Measurements from ENCODE around the gene ROBO1. TPM values are rescaled to one million over a fixed set of nuclear protein-coding genes. Genes with fewer than 3 reads are reported as not detected.

Gene ROBO1
- total and polyA plus RNA-seq, 4 donors = 1.0 to 30.3 (median 3.9) TPM

DNA sequence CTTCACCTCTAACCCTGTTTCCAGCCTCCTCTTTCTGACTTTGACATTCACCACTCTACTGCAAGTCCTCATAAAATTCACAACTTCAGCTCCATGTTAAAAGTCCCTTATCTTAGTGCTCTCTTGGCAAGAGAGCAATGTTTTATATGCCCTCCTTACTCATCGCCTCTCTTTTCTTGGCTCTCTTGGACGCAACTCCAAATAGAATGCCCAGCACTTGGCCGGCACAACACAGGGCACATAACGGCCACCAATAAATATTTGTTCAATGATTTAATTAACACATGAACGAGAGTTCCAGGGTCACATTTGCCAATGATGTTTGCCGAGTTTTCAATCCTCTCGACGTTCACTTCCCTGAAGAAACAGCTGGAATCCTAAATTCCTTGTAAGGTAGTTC is 401.4 kb downstream of the ROBO1 start:
- H3K36me3 ChIP-seq (ENCODE audit: control insufficient read depth in 4 of 4, insufficient read depth in 3 of 4, low read depth in 1 of 4, low read length in 3 of 4) = no peaks in the 10 kb centered on the region
- DNase-seq (ENCODE audit: low spot score) = no peak
- H3K27ac ChIP-seq (ENCODE audit: low read depth in 1 of 2, low read length in 2 of 2) = no peak overlapping the region
- peaks cover 0 to 4% (median 0%) of the 10 kb centered on the region in 4 donors for H3K27me3 ChIP-seq (ENCODE audit: control insufficient read depth in 4 of 4, insufficient read depth in 4 of 4, low read length in 3 of 4)
- peaks cover 0 to 3% (median 0%) of the 10 kb centered on the region in 4 donors for H3K4me1 ChIP-seq (ENCODE audit: control insufficient read depth in 4 of 4, insufficient read depth in 4 of 4, low read length in 3 of 4)
- WGBS = 32% methylated on average over 8 of the region's 8 CpGs
- no peak for TF ChIP-seq TAF1 (conservative IDR thresholded peaks at IDR 0.05)
- no peak for TF ChIP-seq FOXA2 (IDR thresholded peaks at IDR 0.05)
- no peak for TF ChIP-seq REST (IDR thresholded peaks at IDR 0.05)
- no peak for TF ChIP-seq JUND (IDR thresholded peaks at IDR 0.05)
- TF ChIP-seq, protein P1, sequence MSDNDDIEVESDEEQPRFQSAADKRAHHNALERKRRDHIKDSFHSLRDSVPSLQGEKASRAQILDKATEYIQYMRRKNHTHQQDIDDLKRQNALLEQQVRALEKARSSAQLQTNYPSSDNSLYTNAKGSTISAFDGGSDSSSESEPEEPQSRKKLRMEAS (IDR thresholded peaks at IDR 0.05) = no peak
- no peak for TF ChIP-seq HNF4A (conservative IDR thresholded peaks at IDR 0.05)
- no peak for TF ChIP-seq RAD21 (IDR thresholded peaks at IDR 0.05)
- no peak for TF ChIP-seq NR2F2 (IDR thresholded peaks at IDR 0.05)
- TF ChIP-seq ATF3 (IDR thresholded peaks at IDR 0.05) = no peak
- no peak for TF ChIP-seq HNF4G (IDR thresholded peaks at IDR 0.05)
- TF ChIP-seq RXRA (IDR thresholded peaks at IDR 0.05) = no peak
- TF ChIP-seq SP1 (IDR thresholded peaks at IDR 0.05) = no peak
- TF ChIP-seq EGR1 (IDR thresholded peaks at IDR 0.05; ENCODE audit: low read depth in 2 of 2) = no peak
- no peak for TF ChIP-seq FOXA1 (IDR thresholded peaks at IDR 0.05)
- no peak for TF ChIP-seq YY1 (IDR thresholded peaks at IDR 0.05)
- no peak for TF ChIP-seq CTCF (IDR thresholded peaks at IDR 0.05; ENCODE audit: low read depth, low read length, missing input control)
- TF ChIP-seq, protein P2, sequence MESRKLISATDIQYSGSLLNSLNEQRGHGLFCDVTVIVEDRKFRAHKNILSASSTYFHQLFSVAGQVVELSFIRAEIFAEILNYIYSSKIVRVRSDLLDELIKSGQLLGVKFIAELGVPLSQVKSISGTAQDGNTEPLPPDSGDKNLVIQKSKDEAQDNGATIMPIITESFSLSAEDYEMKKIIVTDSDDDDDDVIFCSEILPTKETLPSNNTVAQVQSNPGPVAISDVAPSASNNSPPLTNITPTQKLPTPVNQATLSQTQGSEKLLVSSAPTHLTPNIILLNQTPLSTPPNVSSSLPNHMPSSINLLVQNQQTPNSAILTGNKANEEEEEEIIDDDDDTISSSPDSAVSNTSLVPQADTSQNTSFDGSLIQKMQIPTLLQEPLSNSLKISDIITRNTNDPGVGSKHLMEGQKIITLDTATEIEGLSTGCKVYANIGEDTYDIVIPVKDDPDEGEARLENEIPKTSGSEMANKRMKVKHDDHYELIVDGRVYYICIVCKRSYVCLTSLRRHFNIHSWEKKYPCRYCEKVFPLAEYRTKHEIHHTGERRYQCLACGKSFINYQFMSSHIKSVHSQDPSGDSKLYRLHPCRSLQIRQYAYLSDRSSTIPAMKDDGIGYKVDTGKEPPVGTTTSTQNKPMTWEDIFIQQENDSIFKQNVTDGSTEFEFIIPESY (IDR thresholded peaks at IDR 0.05) = no peak
- TF ChIP-seq GABPA (IDR thresholded peaks at IDR 0.05 in 1 of 2, conservative IDR thresholded peaks at IDR 0.05 in 1 of 2) = no peak
- no peak overlapping the region for H3K4me3 ChIP-seq (ENCODE audit: low read depth in 1 of 3, low read length in 3 of 3)
- no peak overlapping the region for H3K9ac ChIP-seq (ENCODE audit: low read depth in 1 of 2, low read length in 2 of 2)
- no peaks in the 10 kb centered on the region for H3K9me3 ChIP-seq (ENCODE audit: control insufficient read depth in 4 of 4, low read length in 3 of 4)
